ENCODE measurements around the gene EDN2.

Gene EDN2

GRCh38 chr1:41439234-41439633, 45.2 kb downstream of the EDN2 start:
- no peak for DNase-seq (ENCODE audit: insufficient read length, low spot score)
- no peak for TF ChIP-seq POLR2AphosphoS5 (IDR thresholded peaks at IDR 0.05; ENCODE audit: low read depth, low read length)
- no peak for TF ChIP-seq PAX5 (IDR thresholded peaks at IDR 0.05; ENCODE audit: insufficient read depth, low read length, severe bottlenecking)
- no peak for TF ChIP-seq TAF1 (IDR thresholded peaks at IDR 0.05; ENCODE audit: low read depth, low read length)
- TF ChIP-seq POLR2A (IDR thresholded peaks at IDR 0.05; ENCODE audit: low read depth, low read length), result no peak
- no peak for TF ChIP-seq SPI1 (IDR thresholded peaks at IDR 0.05; ENCODE audit: low read depth, low read length)
- no peak for TF ChIP-seq POU2F2 (IDR thresholded peaks at IDR 0.05; ENCODE audit: low read depth, low read length)
- no peak for FAIRE-seq

GRCh38 chr1:41438711-41439110, 45.8 kb downstream of the EDN2 start:
- no peak for FAIRE-seq
- no peak for DNase-seq (ENCODE audit: insufficient read length, low spot score)
- TF ChIP-seq POLR2A (IDR thresholded peaks at IDR 0.05; ENCODE audit: low read depth, low read length) (no peak), POLR2AphosphoS5 (IDR thresholded peaks at IDR 0.05; ENCODE audit: low read depth, low read length) (no peak)

GRCh38 chr1:41437011-41437355, 47.5 kb downstream of the EDN2 start:
- FAIRE-seq (no peak), DNase-seq (ENCODE audit: insufficient read length, low spot score) (no peak)
- no peak for TF ChIP-seq POLR2AphosphoS5 (IDR thresholded peaks at IDR 0.05; ENCODE audit: low read depth, low read length)

- FAIRE-seq (no peak), DNase-seq (ENCODE audit: insufficient read length, low spot score) (no peak)
- TF ChIP-seq POU2F2 (IDR thresholded peaks at IDR 0.05; ENCODE audit: low read depth, low read length) (no peak), TAF1 (IDR thresholded peaks at IDR 0.05; ENCODE audit: low read depth, low read length) (no peak), PAX5 (IDR thresholded peaks at IDR 0.05; ENCODE audit: insufficient read depth, low read length, severe bottlenecking) (no peak), POLR2A (IDR thresholded peaks at IDR 0.05; ENCODE audit: low read depth, low read length) (no peak), POLR2AphosphoS5 (IDR thresholded peaks at IDR 0.05; ENCODE audit: low read depth, low read length) (no peak), SPI1 (IDR thresholded peaks at IDR 0.05; ENCODE audit: low read depth, low read length) (no peak)
Measured at GRCh38 chr1:41436281-41437010, 48.0 kb downstream of the EDN2 start.

- FAIRE-seq, result no peak
- TF ChIP-seq SPI1 (IDR thresholded peaks at IDR 0.05; ENCODE audit: low read depth, low read length) (no peak), POLR2A (IDR thresholded peaks at IDR 0.05; ENCODE audit: low read depth, low read length) (no peak), POU2F2 (IDR thresholded peaks at IDR 0.05; ENCODE audit: low read depth, low read length) (no peak), TAF1 (IDR thresholded peaks at IDR 0.05; ENCODE audit: low read depth, low read length) (no peak), POLR2AphosphoS5 (IDR thresholded peaks at IDR 0.05; ENCODE audit: low read depth, low read length) (no peak), PAX5 (IDR thresholded peaks at IDR 0.05; ENCODE audit: insufficient read depth, low read length, severe bottlenecking) (no peak)
- DNase-seq (ENCODE audit: insufficient read length, low spot score), result no peak
Measured at GRCh38 chr1:41435570-41436178, 48.8 kb downstream of the EDN2 start.

- FAIRE-seq, result no peak
- DNase-seq (ENCODE audit: insufficient read length, low spot score), result no peak
- TF ChIP-seq POLR2AphosphoS5 (IDR thresholded peaks at IDR 0.05; ENCODE audit: low read depth, low read length), result no peak
- no peak for TF ChIP-seq TAF1 (IDR thresholded peaks at IDR 0.05; ENCODE audit: low read depth, low read length)
- TF ChIP-seq SPI1 (IDR thresholded peaks at IDR 0.05; ENCODE audit: low read depth, low read length), result no peak
- TF ChIP-seq POLR2A (IDR thresholded peaks at IDR 0.05; ENCODE audit: low read depth, low read length), result no peak
- TF ChIP-seq PAX5 (IDR thresholded peaks at IDR 0.05; ENCODE audit: insufficient read depth, low read length, severe bottlenecking), result no peak
- TF ChIP-seq POU2F2 (IDR thresholded peaks at IDR 0.05; ENCODE audit: low read depth, low read length), result no peak
Measured at GRCh38 chr1:41434748-41435449, 49.6 kb downstream of the EDN2 start.

- FAIRE-seq (no peak), DNase-seq (ENCODE audit: insufficient read length, low spot score) (no peak)
- no peak for TF ChIP-seq POLR2AphosphoS5 (IDR thresholded peaks at IDR 0.05; ENCODE audit: low read depth, low read length)
- no peak for TF ChIP-seq SPI1 (IDR thresholded peaks at IDR 0.05; ENCODE audit: low read depth, low read length)
- no peak for TF ChIP-seq TAF1 (IDR thresholded peaks at IDR 0.05; ENCODE audit: low read depth, low read length)
- TF ChIP-seq PAX5 (IDR thresholded peaks at IDR 0.05; ENCODE audit: insufficient read depth, low read length, severe bottlenecking), result no peak
- TF ChIP-seq POLR2A (IDR thresholded peaks at IDR 0.05; ENCODE audit: low read depth, low read length), result no peak
- TF ChIP-seq POU2F2 (IDR thresholded peaks at IDR 0.05; ENCODE audit: low read depth, low read length), result no peak
Measured at GRCh38 chr1:41434306-41434705, 50.2 kb downstream of the EDN2 start.

GRCh38 chr1:41433501-41433900, 51.0 kb downstream of the EDN2 start:
- FAIRE-seq (no peak), DNase-seq (ENCODE audit: insufficient read length, low spot score) (no peak)
- TF ChIP-seq POLR2AphosphoS5 (IDR thresholded peaks at IDR 0.05; ENCODE audit: low read depth, low read length) (no peak), SPI1 (IDR thresholded peaks at IDR 0.05; ENCODE audit: low read depth, low read length) (no peak), POLR2A (IDR thresholded peaks at IDR 0.05; ENCODE audit: low read depth, low read length) (no peak), PAX5 (IDR thresholded peaks at IDR 0.05; ENCODE audit: insufficient read depth, low read length, severe bottlenecking) (no peak), TAF1 (IDR thresholded peaks at IDR 0.05; ENCODE audit: low read depth, low read length) (no peak), POU2F2 (IDR thresholded peaks at IDR 0.05; ENCODE audit: low read depth, low read length) (no peak)

GRCh38 chr1:41432481-41433280, 51.8 kb downstream of the EDN2 start:
- TF ChIP-seq POU2F2 (IDR thresholded peaks at IDR 0.05; ENCODE audit: low read depth, low read length) (no peak), SPI1 (IDR thresholded peaks at IDR 0.05; ENCODE audit: low read depth, low read length) (no peak), PAX5 (IDR thresholded peaks at IDR 0.05; ENCODE audit: insufficient read depth, low read length, severe bottlenecking) (no peak), TAF1 (IDR thresholded peaks at IDR 0.05; ENCODE audit: low read depth, low read length) (no peak), POLR2A (IDR thresholded peaks at IDR 0.05; ENCODE audit: low read depth, low read length) (no peak), POLR2AphosphoS5 (IDR thresholded peaks at IDR 0.05; ENCODE audit: low read depth, low read length) (no peak)
- FAIRE-seq, result peak; percentile 90

More at GRCh38 chr1:41432481-41433280, 51.8 kb downstream of the EDN2 start:
- peak; percentile 95 for DNase-seq (ENCODE audit: insufficient read length, low spot score)

Data from GM12891 (cell line).